Esophagus muscularis mucosa (tissue), 4 donors: ENCODE results near the gene RNF111. TPM values are rescaled to one million over a fixed set of nuclear protein-coding genes. Genes with fewer than 3 reads are reported as not detected.

Source experiments
- DNase-seq: peaks from one replicate; pipeline ENCODE4 v3.0.0-alpha.2; 2017; ENCODE audit errors: extremely low spot score
- H3K27ac ChIP-seq, 4 donors: fragments of 200-600 bp; sonication (generic); replicated peaks in 1 of 4; 1 replicate in 3 of 4; 2 replicates in 1 of 4; pipeline ENCODE4 v1.5.1; 2016 to 2019; ENCODE audit warnings: mild to moderate bottlenecking in 1 of 4
- H3K27me3 ChIP-seq, 4 donors: fragments of 200-600 bp; sonication (generic); one replicate each; pipeline versions ENCODE4 v1.5.1 to v1.6.0; 2016 to 2019
- H3K36me3 ChIP-seq, 4 donors: fragments of 200-600 bp; sonication (generic); one replicate each; pipeline ENCODE4 v1.5.1; 2016 to 2019
- H3K4me1 ChIP-seq, 4 donors: fragments of 200-600 bp; sonication (generic); one replicate each; pipeline ENCODE4 v1.5.1; 2016 to 2019
- H3K4me3 ChIP-seq, 4 donors: fragments of 200-600 bp; sonication (generic); 1 replicate in 2 of 4; 2 replicates in 2 of 4; pipeline ENCODE4 v1.5.1; 2016 to 2019; ENCODE audit warnings: mild to moderate bottlenecking in 4 of 4, moderate library complexity in 1 of 4
- H3K9me3 ChIP-seq, 4 donors: fragments of 200-600 bp; sonication (generic); 1 replicate in 3 of 4; 2 replicates in 1 of 4; pipeline ENCODE4 v1.5.1; 2016 to 2019
- EP300 ChIP-seq: sonication (generic); formaldehyde crosslinking; IDR thresholded peaks from one replicate; pipeline ENCODE4 v1.6.1; 2017; ENCODE audit warnings: antibody characterized with exemption
- POLR2A ChIP-seq: fragments of 450-650 bp; IDR thresholded peaks from one replicate; pipeline ENCODE4 v1.6.1; 2017; ENCODE audit warnings: antibody characterized with exemption, moderate library complexity, mild to moderate bottlenecking, low read depth
- POLR2AphosphoS5 ChIP-seq, 2 donors: sonication (generic); formaldehyde crosslinking; IDR thresholded peaks; one replicate each; pipeline ENCODE4 v1.6.1; 2017; ENCODE audit warnings: antibody characterized with exemption in 2 of 2
- WGBS: methylation state at CpG from one replicate; pipeline ENCODE4 v1.1.5; 2018; 5-methylcytosine and 5-hydroxymethylcytosine counted together
- intact Hi-C: fragments of 100-400 bp; cut with DNase I; formaldehyde crosslinking; loops from one replicate; pipeline ENCODE4 v1.15.1; 2023
- total RNA-seq, 4 donors: library from RNA; depleted of rRNA; stranded (reverse); fragments of >200 nt; gene quantifications; one replicate each; pipeline versions ENCODE4 v1.1.0 to v1.2.1, GENCODE V29; 2016
- TF ChIP-seq, protein P1 (sequence below), 3 experiments: fragments of 200-600 bp in 2 of 3; fragments of 450-650 bp in 1 of 3; sonication (generic) in 2 of 3; IDR thresholded peaks; one replicate each; pipeline ENCODE4 v1.5.1; 2017 to 2019; ENCODE audit warnings: antibody characterized with exemption in 3 of 3, mild to moderate bottlenecking in 2 of 3, moderate library complexity in 1 of 3

RNF111 gene
- total RNA-seq, 4 donors from 2014 or later, result 14.1 to 19.9 (median 18.4) TPM

DNA sequence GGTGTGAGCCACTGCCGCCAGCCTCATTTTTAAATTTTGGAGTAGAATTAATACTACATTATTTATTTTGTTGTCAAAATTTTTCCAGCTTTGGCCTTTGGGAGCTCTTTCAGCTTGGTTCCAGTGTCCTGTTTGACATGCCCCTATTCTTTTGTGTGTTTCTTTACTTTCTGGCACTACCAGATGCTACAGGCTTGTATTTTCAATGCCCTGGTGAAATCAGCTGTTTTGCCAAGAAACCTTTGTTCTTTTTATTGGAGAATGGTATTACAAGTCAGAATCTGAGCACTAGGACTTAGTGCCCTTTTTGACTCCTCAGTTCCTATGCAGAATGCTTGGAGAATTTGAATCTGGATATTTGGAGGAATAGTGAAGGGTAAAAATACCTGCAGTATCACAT, 26.6 kb downstream of the RNF111 start:
- 95% methylated on average over 1 of the region's 1 CpG for WGBS
- no peak overlapping the region for H3K27ac ChIP-seq

DNA sequence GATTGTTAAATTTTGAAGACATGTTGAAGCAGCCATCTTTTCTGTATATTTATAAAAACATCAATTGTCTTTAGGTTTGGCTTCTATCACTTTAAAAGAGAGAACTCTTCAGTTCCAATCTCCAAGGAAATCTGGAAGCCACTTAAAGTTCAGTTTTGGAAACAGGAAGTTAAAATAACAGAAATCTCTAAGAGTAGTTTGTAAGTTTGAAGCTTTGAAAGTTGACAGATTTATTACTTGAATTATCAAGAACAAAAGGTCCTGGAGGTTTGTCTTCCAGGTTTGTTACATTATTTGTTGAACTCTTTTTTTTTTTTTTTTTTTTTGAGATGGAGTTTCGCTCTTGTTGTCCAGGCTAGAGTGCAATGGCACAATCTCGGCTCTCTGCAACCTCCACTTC, 30.0 kb downstream of the RNF111 start:
- DNase-seq, result no peak
- Histone ChIP-seq H3K27ac (no peak overlapping the region), H3K4me3 (no peak overlapping the region), H3K36me3 (peaks cover 0 to 3% (median under 1%) of the 10 kb centered on the region in 4 donors), H3K27me3 (no peaks in the 10 kb centered on the region), H3K4me1 (peaks cover 0 to 23% (median 13%) of the 10 kb centered on the region in 4 donors), H3K9me3 (no peaks in the 10 kb centered on the region)
- intact Hi-C loops, result no loop called here
- no peak for TF ChIP-seq EP300
- TF ChIP-seq, protein P1, sequence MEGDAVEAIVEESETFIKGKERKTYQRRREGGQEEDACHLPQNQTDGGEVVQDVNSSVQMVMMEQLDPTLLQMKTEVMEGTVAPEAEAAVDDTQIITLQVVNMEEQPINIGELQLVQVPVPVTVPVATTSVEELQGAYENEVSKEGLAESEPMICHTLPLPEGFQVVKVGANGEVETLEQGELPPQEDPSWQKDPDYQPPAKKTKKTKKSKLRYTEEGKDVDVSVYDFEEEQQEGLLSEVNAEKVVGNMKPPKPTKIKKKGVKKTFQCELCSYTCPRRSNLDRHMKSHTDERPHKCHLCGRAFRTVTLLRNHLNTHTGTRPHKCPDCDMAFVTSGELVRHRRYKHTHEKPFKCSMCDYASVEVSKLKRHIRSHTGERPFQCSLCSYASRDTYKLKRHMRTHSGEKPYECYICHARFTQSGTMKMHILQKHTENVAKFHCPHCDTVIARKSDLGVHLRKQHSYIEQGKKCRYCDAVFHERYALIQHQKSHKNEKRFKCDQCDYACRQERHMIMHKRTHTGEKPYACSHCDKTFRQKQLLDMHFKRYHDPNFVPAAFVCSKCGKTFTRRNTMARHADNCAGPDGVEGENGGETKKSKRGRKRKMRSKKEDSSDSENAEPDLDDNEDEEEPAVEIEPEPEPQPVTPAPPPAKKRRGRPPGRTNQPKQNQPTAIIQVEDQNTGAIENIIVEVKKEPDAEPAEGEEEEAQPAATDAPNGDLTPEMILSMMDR (IDR thresholded peaks at IDR 0.05), result no peak
- no peak for TF ChIP-seq POLR2AphosphoS5 (IDR thresholded peaks at IDR 0.05)
- no peak for TF ChIP-seq POLR2A
- WGBS, result 86% methylated on average over 2 of the region's 2 CpGs

More for the DNA sequence above, 26.6 kb downstream of the RNF111 start:
- no peaks in the 10 kb centered on the region for H3K9me3 ChIP-seq
- no peaks in the 10 kb centered on the region for H3K27me3 ChIP-seq
- intact Hi-C loops, result no loop called here
- no peak for DNase-seq
- TF ChIP-seq POLR2A (no peak), POLR2AphosphoS5 (IDR thresholded peaks at IDR 0.05) (no peak), EP300 (no peak)
- TF ChIP-seq, protein P1 (IDR thresholded peaks at IDR 0.05), result no peak
- H3K4me3 ChIP-seq, result no peak overlapping the region
- H3K4me1 ChIP-seq, result peaks cover 0 to 27% (median 13%) of the 10 kb centered on the region in 4 donors
- no peaks in the 10 kb centered on the region for H3K36me3 ChIP-seq

DNA sequence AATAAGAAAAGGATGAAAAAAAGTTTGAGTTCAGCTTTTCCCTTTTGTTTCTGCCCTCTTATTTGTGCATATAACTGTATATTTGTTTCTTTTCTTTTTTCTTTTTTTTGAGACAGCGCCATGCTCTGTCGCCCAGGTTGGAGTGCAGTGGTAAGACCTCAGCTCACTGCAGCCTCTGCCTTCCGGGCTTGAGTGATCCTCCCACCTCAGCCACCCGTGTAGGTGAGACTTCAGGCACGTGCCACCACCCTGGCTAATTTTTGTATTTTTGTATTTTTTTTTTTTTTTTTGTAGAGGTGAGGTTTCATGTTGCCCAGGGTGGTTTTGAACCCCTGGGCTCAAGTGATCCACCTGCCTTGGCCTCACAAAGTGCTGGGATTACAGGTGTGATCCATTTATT, 31.4 kb downstream of the RNF111 start:
- H3K36me3 ChIP-seq, result peaks cover 0 to 7% (median 1%) of the 10 kb centered on the region in 4 donors
- WGBS, result 89% methylated on average over 5 of the region's 5 CpGs
- TF ChIP-seq, protein P1 (IDR thresholded peaks at IDR 0.05), result no peak
- no peak for TF ChIP-seq EP300

DNA sequence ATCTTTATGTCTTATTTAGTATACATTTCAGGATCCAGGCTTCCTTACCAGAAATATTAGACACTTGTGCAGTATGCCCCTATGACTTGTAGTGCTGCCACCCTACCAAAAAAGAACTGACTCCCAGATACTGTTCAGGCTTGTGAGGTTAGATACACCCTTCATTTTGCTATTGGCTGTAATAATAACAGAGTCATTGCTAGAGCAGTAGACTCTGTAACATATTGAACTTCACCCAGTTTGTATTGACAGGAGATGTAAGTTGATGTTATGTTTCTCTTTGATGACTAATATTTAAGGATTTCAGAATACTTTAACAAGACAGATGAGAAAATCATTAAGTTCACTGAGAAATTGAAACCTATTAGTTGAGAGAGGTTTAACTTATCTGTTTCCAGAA, 32.9 kb downstream of the RNF111 start:
- DNase-seq, result no peak
- Histone ChIP-seq H3K4me3 (no peak overlapping the region), H3K36me3 (peaks cover 0 to 7% (median 3%) of the 10 kb centered on the region in 4 donors), H3K4me1 (no peaks in the 10 kb centered on the region), H3K27ac (no peak overlapping the region), H3K9me3 (no peaks in the 10 kb centered on the region), H3K27me3 (no peaks in the 10 kb centered on the region)
- intact Hi-C loops, result no loop called here
- no peak for TF ChIP-seq POLR2AphosphoS5 (IDR thresholded peaks at IDR 0.05)
- no peak for TF ChIP-seq POLR2A
- TF ChIP-seq EP300, result no peak
- TF ChIP-seq, protein P1 (IDR thresholded peaks at IDR 0.05), result no peak

More for the DNA sequence above, 31.4 kb downstream of the RNF111 start:
- Histone ChIP-seq H3K9me3 (no peaks in the 10 kb centered on the region), H3K27me3 (no peaks in the 10 kb centered on the region), H3K27ac (no peak overlapping the region), H3K4me3 (no peak overlapping the region), H3K4me1 (peaks cover 0 to 12% (median 7%) of the 10 kb centered on the region in 4 donors)
- intact Hi-C loops, result no loop called here
- no peak for DNase-seq

DNA sequence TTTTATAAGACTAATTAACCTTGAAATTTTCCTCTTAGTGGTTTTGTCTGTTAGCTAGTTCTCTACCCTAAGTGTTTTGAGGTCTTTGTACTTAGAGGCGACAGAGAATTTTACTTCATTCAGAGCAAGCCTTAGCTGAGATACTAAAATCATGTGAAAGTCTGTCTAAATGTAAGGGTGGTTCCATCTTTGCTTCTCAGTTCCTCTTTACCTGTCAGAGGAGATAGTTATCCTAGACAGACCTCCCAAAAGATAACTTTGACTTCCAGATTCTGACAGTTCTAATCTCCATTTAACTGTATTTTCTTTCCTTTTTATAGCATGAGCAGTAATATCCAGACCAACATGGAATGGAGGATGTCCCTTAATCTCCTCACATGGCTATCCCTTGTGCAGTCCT, 34.7 kb downstream of the RNF111 start:
- Histone ChIP-seq H3K4me1 (no peaks in the 10 kb centered on the region), H3K4me3 (no peak overlapping the region), H3K36me3 (peaks cover 0 to 11% (median 3%) of the 10 kb centered on the region in 4 donors), H3K9me3 (no peaks in the 10 kb centered on the region), H3K27me3 (no peaks in the 10 kb centered on the region), H3K27ac (no peak overlapping the region)
- no peak for DNase-seq
- WGBS, result 100% methylated on average over 1 of the region's 1 CpG
- TF ChIP-seq EP300, result no peak
- no peak for TF ChIP-seq POLR2AphosphoS5 (IDR thresholded peaks at IDR 0.05)
- TF ChIP-seq POLR2A, result no peak
- TF ChIP-seq, protein P1 (IDR thresholded peaks at IDR 0.05), result no peak
- intact Hi-C loops, result no loop called here
